Measurements from ENCODE around the gene ARID4A. TPM values are rescaled to one million over a fixed set of nuclear protein-coding genes. Genes with fewer than 3 reads are reported as not detected.

The ARID4A gene
- total and polyA plus RNA-seq, 2 of the 13 experiments (the other 11 are each of a cell fraction or from before 2014, with no cell fraction given): 7.2 to 9.7 TPM

DNA sequence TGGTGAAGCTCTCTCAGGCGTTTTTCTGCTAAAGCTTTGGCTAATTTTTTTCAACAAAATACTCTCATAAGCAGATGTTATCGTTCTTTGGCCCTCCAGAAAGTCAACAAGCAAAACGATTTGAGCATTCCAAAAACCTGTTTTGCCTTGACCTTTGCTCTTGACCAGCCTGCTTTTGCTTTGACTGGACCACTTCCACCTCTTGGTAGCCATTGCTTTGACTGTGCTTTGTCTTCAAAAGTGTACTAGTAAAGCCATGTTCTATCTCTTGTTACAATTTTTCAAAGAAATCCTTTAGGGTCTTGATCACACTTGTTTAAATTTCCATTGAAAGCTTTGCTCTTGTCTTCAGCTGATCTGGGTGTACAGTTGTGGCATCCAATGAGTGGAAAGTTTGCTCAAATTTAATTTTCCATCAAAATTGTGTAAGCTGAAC lies 10.7 kb upstream of the ARID4A start (continued):
- TF ChIP-seq, protein P1, sequence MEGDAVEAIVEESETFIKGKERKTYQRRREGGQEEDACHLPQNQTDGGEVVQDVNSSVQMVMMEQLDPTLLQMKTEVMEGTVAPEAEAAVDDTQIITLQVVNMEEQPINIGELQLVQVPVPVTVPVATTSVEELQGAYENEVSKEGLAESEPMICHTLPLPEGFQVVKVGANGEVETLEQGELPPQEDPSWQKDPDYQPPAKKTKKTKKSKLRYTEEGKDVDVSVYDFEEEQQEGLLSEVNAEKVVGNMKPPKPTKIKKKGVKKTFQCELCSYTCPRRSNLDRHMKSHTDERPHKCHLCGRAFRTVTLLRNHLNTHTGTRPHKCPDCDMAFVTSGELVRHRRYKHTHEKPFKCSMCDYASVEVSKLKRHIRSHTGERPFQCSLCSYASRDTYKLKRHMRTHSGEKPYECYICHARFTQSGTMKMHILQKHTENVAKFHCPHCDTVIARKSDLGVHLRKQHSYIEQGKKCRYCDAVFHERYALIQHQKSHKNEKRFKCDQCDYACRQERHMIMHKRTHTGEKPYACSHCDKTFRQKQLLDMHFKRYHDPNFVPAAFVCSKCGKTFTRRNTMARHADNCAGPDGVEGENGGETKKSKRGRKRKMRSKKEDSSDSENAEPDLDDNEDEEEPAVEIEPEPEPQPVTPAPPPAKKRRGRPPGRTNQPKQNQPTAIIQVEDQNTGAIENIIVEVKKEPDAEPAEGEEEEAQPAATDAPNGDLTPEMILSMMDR (CRISPR knock-in tag; IDR thresholded peaks at IDR 0.05): no peak
- TF ChIP-seq, protein P2, sequence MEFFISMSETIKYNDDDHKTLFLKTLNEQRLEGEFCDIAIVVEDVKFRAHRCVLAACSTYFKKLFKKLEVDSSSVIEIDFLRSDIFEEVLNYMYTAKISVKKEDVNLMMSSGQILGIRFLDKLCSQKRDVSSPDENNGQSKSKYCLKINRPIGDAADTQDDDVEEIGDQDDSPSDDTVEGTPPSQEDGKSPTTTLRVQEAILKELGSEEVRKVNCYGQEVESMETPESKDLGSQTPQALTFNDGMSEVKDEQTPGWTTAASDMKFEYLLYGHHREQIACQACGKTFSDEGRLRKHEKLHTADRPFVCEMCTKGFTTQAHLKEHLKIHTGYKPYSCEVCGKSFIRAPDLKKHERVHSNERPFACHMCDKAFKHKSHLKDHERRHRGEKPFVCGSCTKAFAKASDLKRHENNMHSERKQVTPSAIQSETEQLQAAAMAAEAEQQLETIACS (CRISPR knock-in tag; IDR thresholded peaks at IDR 0.05): no peak
- TF ChIP-seq ZFY (CRISPR knock-in tag; IDR thresholded peaks at IDR 0.05): no peak
- TF ChIP-seq ZNF781 (CRISPR knock-in tag; IDR thresholded peaks at IDR 0.05; ENCODE audit: borderline replicate concordance, not compliant biosample characterization): no peak
- TF ChIP-seq ZNF746 (CRISPR knock-in tag; IDR thresholded peaks at IDR 0.05): no peak
- no peak for TF ChIP-seq CCAR2 (optimal IDR thresholded peaks at IDR 0.05; ENCODE audit: low read depth, low read length)
- TF ChIP-seq, protein P3, sequence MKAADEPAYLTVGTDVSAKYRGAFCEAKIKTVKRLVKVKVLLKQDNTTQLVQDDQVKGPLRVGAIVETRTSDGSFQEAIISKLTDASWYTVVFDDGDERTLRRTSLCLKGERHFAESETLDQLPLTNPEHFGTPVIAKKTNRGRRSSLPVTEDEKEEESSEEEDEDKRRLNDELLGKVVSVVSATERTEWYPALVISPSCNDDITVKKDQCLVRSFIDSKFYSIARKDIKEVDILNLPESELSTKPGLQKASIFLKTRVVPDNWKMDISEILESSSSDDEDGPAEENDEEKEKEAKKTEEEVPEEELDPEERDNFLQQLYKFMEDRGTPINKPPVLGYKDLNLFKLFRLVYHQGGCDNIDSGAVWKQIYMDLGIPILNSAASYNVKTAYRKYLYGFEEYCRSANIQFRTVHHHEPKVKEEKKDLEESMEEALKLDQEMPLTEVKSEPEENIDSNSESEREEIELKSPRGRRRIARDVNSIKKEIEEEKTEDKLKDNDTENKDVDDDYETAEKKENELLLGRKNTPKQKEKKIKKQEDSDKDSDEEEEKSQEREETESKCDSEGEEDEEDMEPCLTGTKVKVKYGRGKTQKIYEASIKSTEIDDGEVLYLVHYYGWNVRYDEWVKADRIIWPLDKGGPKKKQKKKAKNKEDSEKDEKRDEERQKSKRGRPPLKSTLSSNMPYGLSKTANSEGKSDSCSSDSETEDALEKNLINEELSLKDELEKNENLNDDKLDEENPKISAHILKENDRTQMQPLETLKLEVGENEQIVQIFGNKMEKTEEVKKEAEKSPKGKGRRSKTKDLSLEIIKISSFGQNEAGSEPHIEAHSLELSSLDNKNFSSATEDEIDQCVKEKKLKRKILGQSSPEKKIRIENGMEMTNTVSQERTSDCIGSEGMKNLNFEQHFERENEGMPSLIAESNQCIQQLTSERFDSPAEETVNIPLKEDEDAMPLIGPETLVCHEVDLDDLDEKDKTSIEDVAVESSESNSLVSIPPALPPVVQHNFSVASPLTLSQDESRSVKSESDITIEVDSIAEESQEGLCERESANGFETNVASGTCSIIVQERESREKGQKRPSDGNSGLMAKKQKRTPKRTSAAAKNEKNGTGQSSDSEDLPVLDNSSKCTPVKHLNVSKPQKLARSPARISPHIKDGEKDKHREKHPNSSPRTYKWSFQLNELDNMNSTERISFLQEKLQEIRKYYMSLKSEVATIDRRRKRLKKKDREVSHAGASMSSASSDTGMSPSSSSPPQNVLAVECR (CRISPR knock-in tag; IDR thresholded peaks at IDR 0.05; ENCODE audit: borderline replicate concordance): peak; percentile 63; the same call in 1 of the 2 replicates
- TF ChIP-seq, protein P4, sequence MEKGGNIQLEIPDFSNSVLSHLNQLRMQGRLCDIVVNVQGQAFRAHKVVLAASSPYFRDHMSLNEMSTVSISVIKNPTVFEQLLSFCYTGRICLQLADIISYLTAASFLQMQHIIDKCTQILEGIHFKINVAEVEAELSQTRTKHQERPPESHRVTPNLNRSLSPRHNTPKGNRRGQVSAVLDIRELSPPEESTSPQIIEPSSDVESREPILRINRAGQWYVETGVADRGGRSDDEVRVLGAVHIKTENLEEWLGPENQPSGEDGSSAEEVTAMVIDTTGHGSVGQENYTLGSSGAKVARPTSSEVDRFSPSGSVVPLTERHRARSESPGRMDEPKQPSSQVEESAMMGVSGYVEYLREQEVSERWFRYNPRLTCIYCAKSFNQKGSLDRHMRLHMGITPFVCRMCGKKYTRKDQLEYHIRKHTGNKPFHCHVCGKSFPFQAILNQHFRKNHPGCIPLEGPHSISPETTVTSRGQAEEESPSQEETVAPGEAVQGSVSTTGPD (CRISPR knock-in tag; IDR thresholded peaks at IDR 0.05): peak; percentile 94
- no peak for TF ChIP-seq CCDC6 (CRISPR knock-in tag; IDR thresholded peaks at IDR 0.05)
- TF ChIP-seq TCF7L2 (IDR thresholded peaks at IDR 0.05; ENCODE audit: low read depth, low read length): no peak
- peak; percentile 83 for TF ChIP-seq RARA (CRISPR knock-in tag; IDR thresholded peaks at IDR 0.05)
- no peak for TF ChIP-seq RNF2 (conservative IDR thresholded peaks at IDR 0.05; ENCODE audit: low read depth)
- no peak for TF ChIP-seq ZSCAN30 (CRISPR knock-in tag; IDR thresholded peaks at IDR 0.05)
- TF ChIP-seq AGO2 (optimal IDR thresholded peaks at IDR 0.05; ENCODE audit: low read depth, low read length): no peak
- TF ChIP-seq ZNF138 (CRISPR knock-in tag; IDR thresholded peaks at IDR 0.05; ENCODE audit: low read depth): no peak
- no peak for TF ChIP-seq NFE2L1 (CRISPR knock-in tag; IDR thresholded peaks at IDR 0.05; ENCODE audit: borderline replicate concordance)
- no peak for TF ChIP-seq TBP (CRISPR knock-in tag; IDR thresholded peaks at IDR 0.05)
- TF ChIP-seq CC2D1A (CRISPR knock-in tag; IDR thresholded peaks at IDR 0.05): no peak
- peak; percentile 46; the same call in 1 of the 2 replicates for TF ChIP-seq MIER2 (CRISPR knock-in tag; IDR thresholded peaks at IDR 0.05)
- TF ChIP-seq TEAD2 (CRISPR knock-in tag; IDR thresholded peaks at IDR 0.05): no peak

Measured in HepG2 (cell line).